ENCODE measurements around the gene PRDM16.
"Not testable (repeated sequence)": the region's sequence is repeated elsewhere in the genome, so short reads cannot be mapped to it uniquely, and the experiment has no call there.

PRDM16 gene

GRCh38 chr1:3236955-3237354, 168.0 kb downstream of the PRDM16 start:
- no peak for DNase-seq

GRCh38 chr1:3237570-3237969, 168.6 kb downstream of the PRDM16 start:
- DNase-seq: no peak

- DNase-seq: no peak
Observed at GRCh38 chr1:3237994-3238702, 169.1 kb downstream of the PRDM16 start.

- no peak for DNase-seq
Observed at GRCh38 chr1:3238703-3239278, 169.8 kb downstream of the PRDM16 start.

- not testable (repeated sequence) for DNase-seq
Observed at GRCh38 chr1:3239991-3240390, 171.0 kb downstream of the PRDM16 start.

GRCh38 chr1:3240524-3241235, 171.7 kb downstream of the PRDM16 start:
- no peak for DNase-seq

GRCh38 chr1:3241236-3241550, 172.2 kb downstream of the PRDM16 start:
- DNase-seq: no peak

GRCh38 chr1:3241673-3242407, 172.8 kb downstream of the PRDM16 start:
- no peak for DNase-seq

GRCh38 chr1:3242408-3243260, 173.6 kb downstream of the PRDM16 start:
- DNase-seq: no peak

GRCh38 chr1:3243304-3243703, 174.3 kb downstream of the PRDM16 start:
- no peak for DNase-seq

GRCh38 chr1:3244025-3244926, 175.3 kb downstream of the PRDM16 start:
- DNase-seq: no peak

GRCh38 chr1:3244927-3245315, 175.9 kb downstream of the PRDM16 start:
- no peak for DNase-seq

GRCh38 chr1:3245344-3245743, 176.3 kb downstream of the PRDM16 start:
- no peak for DNase-seq

- no peak for DNase-seq
Observed at GRCh38 chr1:3245768-3246167, 176.8 kb downstream of the PRDM16 start.

- DNase-seq: no peak
Observed at GRCh38 chr1:3246251-3246650, 177.2 kb downstream of the PRDM16 start.

- no peak for DNase-seq
Observed at GRCh38 chr1:3247521-3248121, 178.6 kb downstream of the PRDM16 start.

GRCh38 chr1:3248155-3249141, 179.4 kb downstream of the PRDM16 start:
- DNase-seq: no peak

- no peak for DNase-seq
Observed at GRCh38 chr1:3249231-3249630, 180.2 kb downstream of the PRDM16 start.

- DNase-seq: no peak
Observed at GRCh38 chr1:3249631-3250501, 180.9 kb downstream of the PRDM16 start.

All from SIG-M5 (cell line).